ENCODE results near the gene MX1.

The MX1 gene

DNA sequence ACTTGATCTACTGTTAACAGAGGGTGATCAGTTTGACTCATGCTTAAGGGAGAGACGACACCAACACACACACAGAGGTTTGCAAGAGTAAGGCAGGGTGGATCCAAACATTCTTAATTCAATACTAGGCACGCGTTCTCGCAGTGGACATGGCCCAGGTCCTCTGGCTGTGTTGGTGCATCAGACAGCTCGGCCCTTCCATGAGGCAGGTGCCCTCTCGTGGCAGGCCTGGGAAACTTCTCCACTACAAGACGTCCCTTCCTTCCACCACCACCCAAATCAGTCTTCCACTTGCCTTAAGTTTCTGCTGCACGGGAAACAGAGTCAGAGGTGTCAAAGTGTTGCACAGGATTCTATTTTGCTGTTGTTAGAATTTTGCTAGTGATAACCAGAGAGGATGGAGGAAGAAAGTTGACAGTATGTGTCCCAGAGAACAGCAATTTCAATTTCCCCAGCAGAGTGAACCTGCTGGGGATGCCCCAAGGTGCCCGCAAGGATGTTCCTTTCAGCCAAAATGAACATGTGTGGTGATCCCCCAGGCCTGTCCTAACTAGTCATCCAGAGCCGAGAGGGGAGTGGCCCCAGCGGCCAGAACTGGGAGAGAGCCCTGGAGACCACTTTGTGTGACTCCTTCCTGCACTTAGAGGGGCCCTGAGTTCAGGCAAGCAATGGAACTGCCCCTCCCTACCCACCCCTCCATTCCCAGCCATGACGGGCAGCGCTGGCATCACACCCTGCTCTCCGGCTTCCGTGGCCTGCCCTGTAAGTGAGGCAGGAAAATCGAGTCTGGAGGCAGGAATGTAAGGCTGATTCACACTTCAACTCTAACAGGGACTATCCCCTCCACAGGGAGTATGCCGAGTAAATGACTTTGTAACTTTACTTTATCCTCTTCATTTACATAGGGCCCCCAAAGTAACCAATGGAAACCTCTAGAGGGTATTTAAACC lies 34.8 kb downstream of the MX1 start:
- TF ChIP-seq, protein P1, sequence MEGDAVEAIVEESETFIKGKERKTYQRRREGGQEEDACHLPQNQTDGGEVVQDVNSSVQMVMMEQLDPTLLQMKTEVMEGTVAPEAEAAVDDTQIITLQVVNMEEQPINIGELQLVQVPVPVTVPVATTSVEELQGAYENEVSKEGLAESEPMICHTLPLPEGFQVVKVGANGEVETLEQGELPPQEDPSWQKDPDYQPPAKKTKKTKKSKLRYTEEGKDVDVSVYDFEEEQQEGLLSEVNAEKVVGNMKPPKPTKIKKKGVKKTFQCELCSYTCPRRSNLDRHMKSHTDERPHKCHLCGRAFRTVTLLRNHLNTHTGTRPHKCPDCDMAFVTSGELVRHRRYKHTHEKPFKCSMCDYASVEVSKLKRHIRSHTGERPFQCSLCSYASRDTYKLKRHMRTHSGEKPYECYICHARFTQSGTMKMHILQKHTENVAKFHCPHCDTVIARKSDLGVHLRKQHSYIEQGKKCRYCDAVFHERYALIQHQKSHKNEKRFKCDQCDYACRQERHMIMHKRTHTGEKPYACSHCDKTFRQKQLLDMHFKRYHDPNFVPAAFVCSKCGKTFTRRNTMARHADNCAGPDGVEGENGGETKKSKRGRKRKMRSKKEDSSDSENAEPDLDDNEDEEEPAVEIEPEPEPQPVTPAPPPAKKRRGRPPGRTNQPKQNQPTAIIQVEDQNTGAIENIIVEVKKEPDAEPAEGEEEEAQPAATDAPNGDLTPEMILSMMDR (IDR thresholded peaks at IDR 0.05) = peak; percentile 71
- no peak overlapping the region for H3K27ac ChIP-seq
- H3K4me3 ChIP-seq = no peak overlapping the region
- DNase-seq (ENCODE audit: low spot score) = no peak

DNA sequence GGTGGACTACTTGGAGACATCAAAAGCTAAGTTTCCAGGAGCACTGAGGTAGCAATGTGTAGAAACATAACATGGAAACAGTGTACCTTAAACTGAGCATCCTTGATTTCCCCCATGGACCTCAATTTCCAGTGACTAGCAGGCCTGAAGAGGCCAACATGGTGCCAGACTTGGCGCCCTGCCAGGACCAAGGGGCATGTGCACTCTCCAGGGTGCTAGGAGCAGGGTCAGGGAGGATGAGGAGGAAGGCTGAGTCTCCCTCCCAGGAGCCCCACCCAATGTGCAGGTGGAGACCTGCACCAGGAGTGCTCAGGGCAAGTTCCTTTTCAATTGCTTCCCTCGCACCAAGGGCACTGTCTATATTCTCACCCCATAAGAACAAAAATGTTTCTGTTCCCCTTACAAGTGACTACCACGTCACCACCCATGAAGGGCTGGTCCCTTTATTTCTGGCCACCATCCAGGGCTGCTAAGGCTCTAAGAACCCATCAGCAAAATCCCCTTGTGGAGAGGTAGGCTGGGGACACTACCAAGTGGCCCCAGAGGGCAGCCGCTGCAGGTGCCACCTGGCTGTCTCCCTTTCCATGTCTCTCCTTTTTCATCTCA lies 39.2 kb downstream of the MX1 start:
- no peak for DNase-seq (ENCODE audit: low spot score)
- Histone ChIP-seq H3K4me3 (no peak overlapping the region), H3K27ac (no peak overlapping the region)
- TF ChIP-seq, protein P1 (IDR thresholded peaks at IDR 0.05) = no peak

GRCh38 chr21:41466024-41466820 lies 40.2 kb downstream of the MX1 start:
- TF ChIP-seq, protein P1 (IDR thresholded peaks at IDR 0.05) = no peak
- DNase-seq (ENCODE audit: low spot score) = no peak
- Histone ChIP-seq H3K4me3 (no peak overlapping the region), H3K27ac (no peak overlapping the region)

- no peak for DNase-seq (ENCODE audit: low spot score)
- TF ChIP-seq, protein P1 (IDR thresholded peaks at IDR 0.05) = no peak
- H3K4me3 ChIP-seq = no peak overlapping the region
- H3K27ac ChIP-seq = no peak overlapping the region
Measured at GRCh38 chr21:41470054-41470453, 44.0 kb downstream of the MX1 start.

GRCh38 chr21:41472753-41473548 lies 46.9 kb downstream of the MX1 start:
- TF ChIP-seq, protein P1 (IDR thresholded peaks at IDR 0.05) = no peak
- no peak for DNase-seq (ENCODE audit: low spot score)
- H3K4me3 ChIP-seq = no peak overlapping the region
- H3K27ac ChIP-seq = no peak overlapping the region

DNA sequence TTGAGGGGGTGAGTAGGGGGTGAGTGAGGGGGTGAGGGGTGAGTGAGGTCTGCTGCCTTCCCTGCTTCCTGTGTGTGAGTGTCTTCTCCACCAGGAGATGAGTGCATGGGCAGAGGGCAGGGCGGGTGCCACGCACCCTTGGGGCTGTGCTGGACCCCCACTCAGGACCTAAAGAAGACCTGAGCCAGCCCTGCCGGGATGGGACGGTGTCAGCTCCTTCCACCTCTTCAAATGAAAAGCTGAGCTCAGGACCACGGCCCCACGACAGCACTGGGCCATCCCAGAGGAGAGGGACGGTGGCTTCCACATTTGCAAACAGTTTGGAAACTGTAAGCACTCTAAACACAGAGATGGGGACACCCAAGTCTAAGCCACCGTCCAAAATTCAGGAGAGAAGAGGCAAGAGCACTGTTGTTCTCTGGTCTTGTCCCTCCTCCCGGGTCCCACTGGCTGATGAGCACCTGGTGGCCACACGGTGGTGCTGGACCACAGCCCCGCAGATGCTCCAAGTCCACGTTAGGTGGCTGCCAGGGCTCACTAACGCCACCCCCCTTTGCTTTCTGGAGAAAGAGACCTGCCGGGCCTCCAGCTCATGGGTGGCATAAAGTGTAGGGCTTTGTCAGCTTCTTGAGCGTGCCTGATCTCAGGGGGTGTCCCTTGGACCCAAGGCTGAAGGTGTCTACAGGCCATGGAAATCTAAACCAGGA lies 49.8 kb downstream of the MX1 start:
- Histone ChIP-seq H3K4me3 (no peak overlapping the region), H3K27ac (no peak overlapping the region)
- TF ChIP-seq, protein P1 (IDR thresholded peaks at IDR 0.05) = no peak
- DNase-seq (ENCODE audit: low spot score) = no peak

Measured in coronary artery (tissue), 2 donors.